Sigmoid colon (tissue), 4 donors: ENCODE data around the gene EML4.

Experiments
- CTCF ChIP-seq, 4 experiments: fragments of 450-650 bp in 3 of 4; fragments of 200-600 bp in 1 of 4; IDR thresholded peaks; one replicate each; pipeline ENCODE4 v1.5.1; 2016 to 2019; ENCODE audit warnings: antibody characterized with exemption in 4 of 4, mild to moderate bottlenecking in 3 of 4, moderate library complexity in 2 of 4
- EP300 ChIP-seq, 4 donors: sonication (generic); formaldehyde crosslinking; IDR thresholded peaks; one replicate each; pipeline ENCODE4 v1.6.1; 2017; ENCODE audit warnings: antibody characterized with exemption in 4 of 4

GRCh38 chr2:42207826-42208225 is 38.7 kb downstream of the EML4 start:
- TF ChIP-seq CTCF (IDR thresholded peaks at IDR 0.05) (no peak), EP300 (IDR thresholded peaks at IDR 0.05) (no peak)
